Osteocyte (in vitro differentiated cells): ENCODE results near the gene EGR4. TPM values are rescaled to one million over a fixed set of nuclear protein-coding genes. Genes with fewer than 3 reads are reported as not detected.

Experiments used
- DNase-seq: peaks from one replicate; pipeline ENCODE4 v3.0.0; 2021; ENCODE audit warnings: mixed read lengths; ENCODE audit not compliant: unreplicated experiment; ENCODE audit errors: extremely low spot score
- H3K27ac Mint-ChIP-seq: one replicate; pipeline ENCODE4 v1.8.0; 2021; ENCODE audit warnings: mild to moderate bottlenecking, mixed read lengths; ENCODE audit not compliant: unreplicated experiment
- H3K27me3 Mint-ChIP-seq: one replicate; pipeline ENCODE4 v1.8.0; 2021; ENCODE audit warnings: mixed read lengths; ENCODE audit not compliant: unreplicated experiment
- H3K36me3 Mint-ChIP-seq: one replicate; pipeline ENCODE4 v1.8.0; 2021; ENCODE audit warnings: mixed read lengths; ENCODE audit not compliant: unreplicated experiment
- H3K4me1 Mint-ChIP-seq: one replicate; pipeline ENCODE4 v1.8.0; 2021; ENCODE audit warnings: mixed read lengths; ENCODE audit not compliant: unreplicated experiment
- H3K4me3 Mint-ChIP-seq: one replicate; pipeline ENCODE4 v1.8.0; 2021; ENCODE audit warnings: mild to moderate bottlenecking, moderate library complexity, mixed read lengths; ENCODE audit not compliant: unreplicated experiment
- H3K9me3 Mint-ChIP-seq: one replicate; pipeline ENCODE4 v1.8.0; 2021; ENCODE audit warnings: mixed read lengths; ENCODE audit not compliant: unreplicated experiment
- CTCF ChIP-seq: fragments of 200-600 bp; sonication (generic); IDR thresholded peaks from 2 replicates; pipeline ENCODE4 v1.5.0; 2021; ENCODE audit warnings: antibody characterized with exemption, mild to moderate bottlenecking, moderate library complexity
- total RNA-seq: library from RNA; stranded (reverse); gene quantifications from 2 replicates; pipeline ENCODE4 v1.2.1, GENCODE V29; 2021

Gene EGR4
- total RNA-seq, 1 donor from 2014 or later, result not detected

GRCh38 chr2:73334045-73334444, 40.7 kb upstream of the EGR4 start:
- Mint-ChIP-seq H3K27ac (no peak overlapping the region), H3K27me3 (peaks cover 62% of the 10 kb centered on the region), H3K36me3 (no peaks in the 10 kb centered on the region)

DNA sequence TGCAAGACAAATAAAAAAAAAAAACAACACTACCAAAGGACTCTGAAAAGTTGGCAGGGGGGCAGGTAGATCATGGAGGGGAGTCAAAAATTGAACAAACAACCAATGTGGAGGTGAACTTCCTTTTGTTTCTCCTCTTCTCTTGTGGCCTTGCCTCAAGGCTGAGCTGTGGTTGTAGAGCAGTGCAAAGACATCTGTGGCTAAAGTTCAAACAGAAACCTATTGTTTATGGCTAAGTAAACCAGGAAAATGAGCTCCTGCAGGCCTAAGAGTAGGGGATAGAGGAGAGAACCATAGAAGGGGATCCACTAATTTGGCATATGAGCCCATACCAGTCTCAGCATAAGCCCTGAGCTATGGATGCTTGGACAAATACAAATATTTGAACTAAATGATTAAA, 40.2 kb upstream of the EGR4 start:
- H3K4me3 Mint-ChIP-seq, result no peak overlapping the region
- no peak for TF ChIP-seq CTCF
- no peaks in the 10 kb centered on the region for H3K36me3 Mint-ChIP-seq
- peaks cover 62% of the 10 kb centered on the region for H3K27me3 Mint-ChIP-seq
- no peak for DNase-seq
- H3K9me3 Mint-ChIP-seq, result peaks cover 10% of the 10 kb centered on the region
- H3K4me1 Mint-ChIP-seq, result no peaks in the 10 kb centered on the region
- no peak overlapping the region for H3K27ac Mint-ChIP-seq

More at GRCh38 chr2:73334045-73334444, 40.7 kb upstream of the EGR4 start:
- no peak for DNase-seq
- TF ChIP-seq CTCF, result no peak
- H3K4me1 Mint-ChIP-seq, result no peaks in the 10 kb centered on the region
- peaks cover 10% of the 10 kb centered on the region for H3K9me3 Mint-ChIP-seq
- no peak overlapping the region for H3K4me3 Mint-ChIP-seq

DNA sequence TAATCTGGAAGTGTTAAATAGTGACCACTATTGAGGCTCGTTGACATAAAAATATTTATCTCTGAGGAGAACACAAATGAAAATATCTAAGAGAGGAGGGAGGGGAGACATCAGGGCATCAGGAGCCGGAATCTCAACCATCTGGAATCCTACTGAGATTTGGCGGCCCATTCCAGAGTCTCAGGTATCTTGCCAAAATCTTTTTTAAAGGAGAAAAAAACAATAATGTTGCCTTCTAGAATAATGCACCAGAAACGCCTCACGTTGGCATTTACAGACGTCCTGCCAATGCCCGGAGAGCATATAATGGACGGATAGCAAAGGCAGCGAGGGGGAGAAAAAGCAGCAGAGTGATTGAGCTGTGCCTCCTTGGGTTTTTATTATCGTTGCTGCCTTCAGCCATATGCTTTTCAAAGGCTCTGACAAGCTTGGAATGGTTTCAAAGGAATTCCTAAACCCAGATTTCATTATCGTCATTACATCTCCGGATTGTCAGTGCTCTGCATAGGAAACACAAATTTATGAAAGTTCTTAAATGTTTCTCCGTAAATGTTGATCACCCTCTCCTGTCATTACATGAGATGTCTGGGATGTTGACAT, 30.9 kb upstream of the EGR4 start:
- Mint-ChIP-seq H3K27ac (no peak overlapping the region), H3K9me3 (no peaks in the 10 kb centered on the region), H3K36me3 (no peaks in the 10 kb centered on the region), H3K27me3 (peaks cover 51% of the 10 kb centered on the region), H3K4me1 (no peaks in the 10 kb centered on the region), H3K4me3 (no peak overlapping the region)
- no peak for TF ChIP-seq CTCF
- no peak for DNase-seq

- H3K27me3 Mint-ChIP-seq, result peaks cover 44% of the 10 kb centered on the region
- H3K27ac Mint-ChIP-seq, result no peak overlapping the region
- H3K4me1 Mint-ChIP-seq, result no peaks in the 10 kb centered on the region
- no peak for TF ChIP-seq CTCF
- DNase-seq, result no peak
- H3K36me3 Mint-ChIP-seq, result no peaks in the 10 kb centered on the region
- no peak overlapping the region for H3K4me3 Mint-ChIP-seq
- H3K9me3 Mint-ChIP-seq, result no peaks in the 10 kb centered on the region
Observed at GRCh38 chr2:73323551-73323950, 30.2 kb upstream of the EGR4 start.

- Mint-ChIP-seq H3K36me3 (no peaks in the 10 kb centered on the region), H3K27me3 (peaks cover 55% of the 10 kb centered on the region), H3K4me1 (no peaks in the 10 kb centered on the region), H3K27ac (no peak overlapping the region), H3K4me3 (no peak overlapping the region), H3K9me3 (no peaks in the 10 kb centered on the region)
- TF ChIP-seq CTCF, result no peak
- DNase-seq, result no peak
Observed at GRCh38 chr2:73314441-73314840, 21.1 kb upstream of the EGR4 start.
